GM23338 (cell line): Measurements from ENCODE around the gene SOX2. TPM values are rescaled to one million over a fixed set of nuclear protein-coding genes. Genes with fewer than 3 reads are reported as not detected.

Experiments used
- ATAC-seq: fragments of 200-7000 bp; cut with Tn5 transposase; 3 replicates; pipeline ENCODE4 v1.9.1; 2020
- DNase-seq: peaks from one replicate; pipeline ENCODE4 v3.0.0-alpha.2; 2015; ENCODE audit warnings: low spot score
- H2AFZ ChIP-seq: fragments of 200-600 bp; sonication (generic); 2 replicates; pipeline ENCODE4 v1.8.0; 2016; ENCODE audit warnings: antibody characterized with exemption, mild to moderate bottlenecking, moderate library complexity
- H3F3A ChIP-seq: fragments of 200-600 bp; sonication (generic); replicated peaks from 2 replicates; pipeline ENCODE4 v1.8.0; 2017; ENCODE audit warnings: antibody characterized with exemption, mixed run types, low read depth
- H3K27ac ChIP-seq: fragments of 200-600 bp; sonication (generic); 2 replicates; pipeline ENCODE4 v1.6.1; 2016; ENCODE audit warnings: low read depth
- H3K27me3 ChIP-seq: fragments of 200-600 bp; sonication (generic); 2 replicates; pipeline ENCODE4 v1.8.0; 2016; ENCODE audit warnings: mild to moderate bottlenecking, mixed run types, moderate library complexity; ENCODE audit not compliant: insufficient read depth
- H3K36me3 ChIP-seq: fragments of 200-600 bp; sonication (generic); 2 replicates; pipeline ENCODE4 v1.8.0; 2016; ENCODE audit warnings: mild to moderate bottlenecking; ENCODE audit not compliant: insufficient read depth
- H3K4me1 ChIP-seq: fragments of 200-600 bp; sonication (generic); 2 replicates; pipeline ENCODE4 v1.8.0; 2016; ENCODE audit warnings: mild to moderate bottlenecking, moderate library complexity; ENCODE audit not compliant: insufficient read depth
- H3K4me2 ChIP-seq: fragments of 200-600 bp; sonication (generic); 2 replicates; pipeline ENCODE4 v1.7.1; 2017; ENCODE audit warnings: mixed run types
- H3K4me3 ChIP-seq: fragments of 200-600 bp; sonication (generic); 2 replicates; pipeline ENCODE4 v1.6.1; 2016; ENCODE audit warnings: mixed run types
- H3K79me2 ChIP-seq: fragments of 200-600 bp; sonication (generic); replicated peaks from 2 replicates; pipeline ENCODE4 v1.8.0; 2017; ENCODE audit warnings: mild to moderate bottlenecking; ENCODE audit not compliant: insufficient read depth
- H3K9me2 ChIP-seq: fragments of 200-600 bp; sonication (generic); 2 replicates; pipeline ENCODE4 v1.8.0; 2017; ENCODE audit not compliant: insufficient read depth
- H4K20me1 ChIP-seq: fragments of 200-600 bp; sonication (generic); replicated peaks from 2 replicates; pipeline ENCODE4 v1.8.0; 2017; ENCODE audit warnings: mild to moderate bottlenecking; ENCODE audit not compliant: insufficient read depth
- H3K27ac Mint-ChIP-seq: 2 replicates; pipeline ENCODE4 v1.8.0; 2020; ENCODE audit warnings: inconsistent platforms, mild to moderate bottlenecking, moderate library complexity, mixed read lengths
- H3K27me3 Mint-ChIP-seq: 3 replicates; pipeline ENCODE4 v1.8.0; 2022; ENCODE audit warnings: low read depth, mild to moderate bottlenecking, moderate library complexity, mixed read lengths, inconsistent platforms; ENCODE audit not compliant: insufficient read depth, poor library complexity
- H3K36me3 Mint-ChIP-seq: 3 replicates; pipeline ENCODE4 v1.8.0; 2021; ENCODE audit warnings: low read depth, mild to moderate bottlenecking, inconsistent platforms, moderate library complexity, mixed read lengths
- H3K4me1 Mint-ChIP-seq: 3 replicates; pipeline ENCODE4 v1.8.0; 2020; ENCODE audit warnings: mild to moderate bottlenecking, inconsistent platforms, mixed read lengths
- H3K4me3 Mint-ChIP-seq: 3 replicates; pipeline ENCODE4 v1.8.0; 2021; ENCODE audit warnings: moderate library complexity, mild to moderate bottlenecking, inconsistent platforms, mixed read lengths
- H3K9me3 Mint-ChIP-seq: 3 replicates; pipeline ENCODE4 v1.8.0; 2020; ENCODE audit warnings: moderate library complexity, mild to moderate bottlenecking, inconsistent platforms, mixed read lengths
- CREB1 ChIP-seq: fragments of 250-450 bp; sonication (Bioruptor Pico); IDR thresholded peaks from 2 replicates; pipeline ENCODE4 v1.5.0; 2020; ENCODE audit warnings: low read depth, mild to moderate bottlenecking, moderate library complexity
- EZH2phosphoT487 ChIP-seq: fragments of 200-600 bp; sonication (generic); IDR thresholded peaks from one replicate; pipeline ENCODE4 v1.8.1; 2018; ENCODE audit warnings: antibody characterized with exemption; ENCODE audit not compliant: unreplicated experiment
- JUNB ChIP-seq: IDR thresholded peaks from one replicate; pipeline ENCODE4 v1.6.1; 2016; ENCODE audit warnings: antibody characterized with exemption; ENCODE audit not compliant: unreplicated experiment
- NANOG ChIP-seq: IDR thresholded peaks from 2 replicates; pipeline ENCODE4 v1.6.1; 2016; ENCODE audit warnings: antibody characterized with exemption, borderline replicate concordance
- STAT1 ChIP-seq: IDR thresholded peaks from one replicate; pipeline ENCODE4 v1.6.1; 2016; ENCODE audit warnings: antibody characterized with exemption; ENCODE audit not compliant: unreplicated experiment
- ZNF114 ChIP-seq: fragments of 250-450 bp; sonication (Bioruptor Pico); IDR thresholded peaks from 2 replicates; pipeline ENCODE4 v1.5.0; 2020; ENCODE audit warnings: mild to moderate bottlenecking, moderate library complexity
- ZNF331 ChIP-seq: fragments of 250-450 bp; sonication (Bioruptor Pico); IDR thresholded peaks from 2 replicates; pipeline ENCODE4 v1.5.0; 2020; ENCODE audit warnings: low read depth, mild to moderate bottlenecking, moderate library complexity
- polyA plus RNA-seq: library from polyadenylated mRNA; unstranded; fragments of >200 nt; fragmentation: Nextera tagmentation; extraction: Ambion mirVana; gene quantifications from 2 replicates; pipeline ENCODE4 v1.2.1, GENCODE V29; 2016
- total RNA-seq: library from RNA; depleted of rRNA; stranded (reverse); fragments of >200 nt; shearing (Covaris generic); gene quantifications from 2 replicates; pipeline ENCODE4 v1.2.3, GENCODE V29; 2014
- TF ChIP-seq, protein P1 (sequence below): IDR thresholded peaks from 2 replicates; pipeline ENCODE4 v1.6.1; 2016; ENCODE audit warnings: antibody characterized with exemption
- TF ChIP-seq, protein P2 (sequence below), 2 experiments: fragments of 200-600 bp in 1 of 2; sonication (generic) in 1 of 2; conservative IDR thresholded peaks; 2 replicates each; pipeline versions ENCODE4 v1.5.1 to v1.6.1; 2016 to 2017; ENCODE audit warnings: antibody characterized with exemption in 2 of 2, low read depth in 2 of 2, mild to moderate bottlenecking in 2 of 2, moderate library complexity in 1 of 2
- TF ChIP-seq, protein P3 (sequence below): IDR thresholded peaks from one replicate; pipeline ENCODE4 v1.6.1; 2018; ENCODE audit warnings: antibody characterized with exemption; ENCODE audit not compliant: unreplicated experiment

The SOX2 gene
- total and polyA plus RNA-seq, 2 experiments from 2014 or later, result 105 to 228 TPM

DNA sequence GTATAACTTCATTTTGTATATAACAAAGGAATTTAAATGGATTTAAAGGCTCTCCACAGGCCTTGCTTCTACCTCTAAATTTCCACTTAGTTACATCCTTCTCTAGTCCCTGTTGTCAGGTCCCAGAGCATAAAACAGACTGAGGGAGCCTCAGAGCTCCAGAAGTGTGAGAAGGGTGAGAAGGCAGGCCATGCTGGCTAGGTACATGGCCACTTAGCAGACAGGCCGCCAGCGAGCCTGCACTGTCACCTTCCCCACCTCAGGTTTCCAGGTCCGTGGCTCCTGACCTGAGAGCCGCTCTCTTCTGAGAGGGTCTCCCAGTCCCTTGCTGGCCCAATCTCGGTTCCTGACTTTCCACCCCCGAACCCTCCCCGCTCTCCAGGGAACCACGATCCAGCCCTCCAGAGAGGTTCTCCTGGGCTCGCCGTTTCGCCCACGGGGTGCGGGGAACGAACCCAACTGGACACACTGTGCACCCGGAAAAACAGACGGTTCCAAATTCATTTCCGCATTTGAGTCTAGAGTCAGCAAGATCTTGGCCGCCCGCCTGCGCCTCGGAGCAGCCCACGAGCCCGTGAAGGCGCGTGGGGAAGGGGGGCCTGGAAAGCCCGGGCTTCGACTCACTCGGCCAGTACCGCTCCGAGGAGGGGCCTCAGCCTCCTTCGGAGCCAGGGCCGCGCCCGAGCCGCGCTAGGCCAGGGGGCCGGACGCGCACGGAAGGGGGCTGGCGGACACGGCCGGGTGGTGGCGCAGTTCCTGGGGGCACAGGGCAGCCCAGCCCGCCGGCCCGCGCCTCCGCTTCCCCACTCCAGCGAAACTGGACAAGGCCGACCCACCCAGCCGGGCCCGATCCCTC is 16.7 kb upstream of the SOX2 start:
- peak overlapping the region; percentile 87 for H3K4me3 Mint-ChIP-seq
- Histone ChIP-seq H3K4me2 (peak overlapping the region; percentile 96), H4K20me1 (no peaks in the 10 kb centered on the region), H3K36me3 (no peaks in the 10 kb centered on the region), H3K4me1 (peaks cover 42% of the 10 kb centered on the region), H3K27ac (no peak overlapping the region), H2AFZ (peak overlapping the region; percentile 89), H3K27me3 (peaks cover 55% of the 10 kb centered on the region), H3K4me3 (peak overlapping the region; percentile 72), H3K79me2 (no peaks in the 10 kb centered on the region), H3F3A (no peaks in the 10 kb centered on the region), H3K9me2 (no peaks in the 10 kb centered on the region)
- peak; percentile 92 for ATAC-seq
- H3K36me3 Mint-ChIP-seq, result no peaks in the 10 kb centered on the region
- H3K9me3 Mint-ChIP-seq, result no peaks in the 10 kb centered on the region
- TF ChIP-seq JUNB, result no peak
- TF ChIP-seq ZNF331 (CRISPR knock-in tag), result no peak
- 0 out of 2 replicates have a peak, but pooled peaks have one; percentile 19 for TF ChIP-seq CREB1 (CRISPR knock-in tag)
- TF ChIP-seq ZNF114 (CRISPR knock-in tag), result no peak
- TF ChIP-seq NANOG, result no peak
- TF ChIP-seq, protein P1, sequence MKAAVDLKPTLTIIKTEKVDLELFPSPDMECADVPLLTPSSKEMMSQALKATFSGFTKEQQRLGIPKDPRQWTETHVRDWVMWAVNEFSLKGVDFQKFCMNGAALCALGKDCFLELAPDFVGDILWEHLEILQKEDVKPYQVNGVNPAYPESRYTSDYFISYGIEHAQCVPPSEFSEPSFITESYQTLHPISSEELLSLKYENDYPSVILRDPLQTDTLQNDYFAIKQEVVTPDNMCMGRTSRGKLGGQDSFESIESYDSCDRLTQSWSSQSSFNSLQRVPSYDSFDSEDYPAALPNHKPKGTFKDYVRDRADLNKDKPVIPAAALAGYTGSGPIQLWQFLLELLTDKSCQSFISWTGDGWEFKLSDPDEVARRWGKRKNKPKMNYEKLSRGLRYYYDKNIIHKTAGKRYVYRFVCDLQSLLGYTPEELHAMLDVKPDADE, result no peak
- TF ChIP-seq EZH2phosphoT487, result no peak
- no peak for TF ChIP-seq STAT1
- TF ChIP-seq, protein P2, sequence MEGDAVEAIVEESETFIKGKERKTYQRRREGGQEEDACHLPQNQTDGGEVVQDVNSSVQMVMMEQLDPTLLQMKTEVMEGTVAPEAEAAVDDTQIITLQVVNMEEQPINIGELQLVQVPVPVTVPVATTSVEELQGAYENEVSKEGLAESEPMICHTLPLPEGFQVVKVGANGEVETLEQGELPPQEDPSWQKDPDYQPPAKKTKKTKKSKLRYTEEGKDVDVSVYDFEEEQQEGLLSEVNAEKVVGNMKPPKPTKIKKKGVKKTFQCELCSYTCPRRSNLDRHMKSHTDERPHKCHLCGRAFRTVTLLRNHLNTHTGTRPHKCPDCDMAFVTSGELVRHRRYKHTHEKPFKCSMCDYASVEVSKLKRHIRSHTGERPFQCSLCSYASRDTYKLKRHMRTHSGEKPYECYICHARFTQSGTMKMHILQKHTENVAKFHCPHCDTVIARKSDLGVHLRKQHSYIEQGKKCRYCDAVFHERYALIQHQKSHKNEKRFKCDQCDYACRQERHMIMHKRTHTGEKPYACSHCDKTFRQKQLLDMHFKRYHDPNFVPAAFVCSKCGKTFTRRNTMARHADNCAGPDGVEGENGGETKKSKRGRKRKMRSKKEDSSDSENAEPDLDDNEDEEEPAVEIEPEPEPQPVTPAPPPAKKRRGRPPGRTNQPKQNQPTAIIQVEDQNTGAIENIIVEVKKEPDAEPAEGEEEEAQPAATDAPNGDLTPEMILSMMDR (conservative IDR thresholded peaks at IDR 0.05; ENCODE audit: low read depth in 2 of 2), result peak; percentile 41 to 70
- TF ChIP-seq, protein P3, sequence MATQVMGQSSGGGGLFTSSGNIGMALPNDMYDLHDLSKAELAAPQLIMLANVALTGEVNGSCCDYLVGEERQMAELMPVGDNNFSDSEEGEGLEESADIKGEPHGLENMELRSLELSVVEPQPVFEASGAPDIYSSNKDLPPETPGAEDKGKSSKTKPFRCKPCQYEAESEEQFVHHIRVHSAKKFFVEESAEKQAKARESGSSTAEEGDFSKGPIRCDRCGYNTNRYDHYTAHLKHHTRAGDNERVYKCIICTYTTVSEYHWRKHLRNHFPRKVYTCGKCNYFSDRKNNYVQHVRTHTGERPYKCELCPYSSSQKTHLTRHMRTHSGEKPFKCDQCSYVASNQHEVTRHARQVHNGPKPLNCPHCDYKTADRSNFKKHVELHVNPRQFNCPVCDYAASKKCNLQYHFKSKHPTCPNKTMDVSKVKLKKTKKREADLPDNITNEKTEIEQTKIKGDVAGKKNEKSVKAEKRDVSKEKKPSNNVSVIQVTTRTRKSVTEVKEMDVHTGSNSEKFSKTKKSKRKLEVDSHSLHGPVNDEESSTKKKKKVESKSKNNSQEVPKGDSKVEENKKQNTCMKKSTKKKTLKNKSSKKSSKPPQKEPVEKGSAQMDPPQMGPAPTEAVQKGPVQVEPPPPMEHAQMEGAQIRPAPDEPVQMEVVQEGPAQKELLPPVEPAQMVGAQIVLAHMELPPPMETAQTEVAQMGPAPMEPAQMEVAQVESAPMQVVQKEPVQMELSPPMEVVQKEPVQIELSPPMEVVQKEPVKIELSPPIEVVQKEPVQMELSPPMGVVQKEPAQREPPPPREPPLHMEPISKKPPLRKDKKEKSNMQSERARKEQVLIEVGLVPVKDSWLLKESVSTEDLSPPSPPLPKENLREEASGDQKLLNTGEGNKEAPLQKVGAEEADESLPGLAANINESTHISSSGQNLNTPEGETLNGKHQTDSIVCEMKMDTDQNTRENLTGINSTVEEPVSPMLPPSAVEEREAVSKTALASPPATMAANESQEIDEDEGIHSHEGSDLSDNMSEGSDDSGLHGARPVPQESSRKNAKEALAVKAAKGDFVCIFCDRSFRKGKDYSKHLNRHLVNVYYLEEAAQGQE, result no peak
- no peak overlapping the region for H3K27ac Mint-ChIP-seq
- peaks cover 42% of the 10 kb centered on the region for H3K4me1 Mint-ChIP-seq
- DNase-seq, result peak; percentile 81
- H3K27me3 Mint-ChIP-seq, result peaks cover 43% of the 10 kb centered on the region
